ENCODE measurements around the gene CA12.

The CA12 gene

DNA sequence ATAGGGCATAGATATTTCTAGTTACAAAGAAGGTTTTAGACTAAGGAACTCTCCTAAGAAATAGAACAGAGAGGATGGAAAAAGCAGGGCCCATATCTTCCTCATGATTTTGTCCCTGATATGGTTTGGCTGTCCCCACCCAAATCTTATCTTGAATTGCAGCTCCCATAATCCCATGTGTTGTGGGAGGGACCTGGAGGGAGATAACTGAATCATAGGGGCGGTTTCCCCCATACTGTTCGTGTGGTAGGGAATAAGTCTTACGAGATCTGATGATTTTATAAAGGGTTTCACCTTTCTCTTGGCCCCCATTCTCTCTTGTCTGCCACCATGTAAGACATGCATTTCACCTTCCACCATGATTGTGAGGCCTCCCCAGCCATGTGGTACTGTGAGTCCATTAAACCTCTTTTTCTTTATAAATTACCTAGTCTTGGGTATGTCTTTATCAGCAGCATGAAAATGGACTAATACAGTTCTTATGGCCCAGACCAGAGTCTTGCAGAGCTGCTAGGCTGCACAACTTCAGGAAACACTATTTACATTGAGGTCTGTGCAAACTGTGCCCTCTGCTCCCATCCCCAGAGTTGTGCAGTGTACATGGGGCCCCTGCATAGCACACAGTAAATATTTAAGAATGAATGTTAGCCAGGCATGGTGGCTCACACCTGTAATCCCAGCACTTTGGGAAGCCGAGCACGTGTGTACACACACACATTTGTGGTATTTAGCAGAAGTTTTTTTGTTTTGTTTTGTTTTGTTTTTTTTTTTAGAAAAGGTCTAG lies 20.3 kb upstream of the CA12 start:
- no peak for DNase-seq

DNA sequence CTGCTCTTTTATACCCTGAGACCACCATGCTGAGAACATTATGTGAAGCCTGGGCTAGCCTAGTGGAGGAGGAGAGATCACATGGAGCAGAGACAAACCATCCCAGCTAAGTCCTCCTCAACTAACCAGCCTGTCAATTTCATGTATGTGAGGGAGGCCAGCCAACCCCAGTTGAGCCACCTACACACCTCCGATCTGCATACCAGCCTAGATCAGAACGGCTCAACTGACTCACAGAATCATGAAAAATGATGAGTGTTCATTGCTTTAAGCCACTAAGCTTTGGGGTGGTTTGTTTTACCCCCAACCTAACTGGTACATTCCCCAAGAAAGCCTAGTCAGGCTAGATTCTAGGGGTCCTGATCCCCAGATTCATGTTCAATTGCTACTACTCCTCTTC lies 19.4 kb upstream of the CA12 start:
- DNase-seq: no peak

DNA sequence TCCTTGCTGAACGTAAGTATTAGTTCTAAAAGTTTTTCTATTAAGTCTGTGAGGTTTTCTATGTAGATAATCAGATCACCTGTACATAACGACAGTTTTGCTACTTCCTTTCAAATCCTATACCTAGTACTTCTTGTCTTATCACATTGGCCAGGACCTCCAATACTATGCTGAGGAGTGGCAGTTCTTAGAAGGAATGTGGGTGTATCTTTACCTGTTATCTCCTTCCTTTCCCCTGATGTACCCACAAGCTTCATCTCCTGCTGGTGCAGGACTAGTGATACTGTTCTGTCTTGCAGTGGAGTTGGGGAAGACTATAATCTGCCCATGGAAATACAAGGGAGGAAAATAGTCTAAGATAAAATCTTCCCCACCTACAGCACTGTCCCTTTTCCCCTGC lies 16.8 kb upstream of the CA12 start:
- no peak for DNase-seq

DNA sequence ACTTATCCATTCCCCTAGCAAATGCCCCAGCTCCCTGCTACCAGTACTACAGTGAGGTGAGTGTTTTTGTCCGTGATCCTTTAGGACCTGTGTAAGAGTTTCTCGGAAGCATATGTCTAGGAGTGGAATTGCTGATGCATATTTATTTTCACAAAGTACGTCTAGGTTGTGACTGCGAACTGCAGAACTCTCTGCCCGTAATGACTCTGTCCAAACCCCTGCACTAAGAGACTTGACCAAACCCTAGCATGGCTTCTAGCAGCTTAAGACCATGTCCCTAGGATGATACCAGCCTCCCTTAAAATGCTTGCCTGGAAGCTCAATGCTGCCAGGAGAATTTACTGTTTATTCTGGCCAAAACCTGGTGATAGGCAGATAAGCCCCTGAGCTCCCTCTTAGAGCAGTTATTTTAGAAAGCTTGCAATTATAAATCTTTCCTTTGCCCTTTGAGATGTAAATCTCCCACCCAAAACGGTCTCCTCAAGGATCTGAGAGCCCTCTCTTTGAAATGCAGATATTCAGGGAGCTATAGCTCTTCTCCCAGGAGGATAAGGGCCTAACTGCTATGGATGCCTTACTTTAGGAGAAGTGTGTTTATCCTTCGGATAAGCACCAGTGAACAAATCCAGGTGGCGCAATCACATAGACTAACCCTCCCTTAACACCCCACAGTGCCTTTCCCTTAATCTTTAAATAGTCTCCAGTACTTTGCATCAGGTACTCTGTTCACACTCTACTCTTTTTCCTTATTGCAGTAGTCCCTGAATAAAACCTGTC lies 14.7 kb upstream of the CA12 start:
- DNase-seq: no peak

DNA sequence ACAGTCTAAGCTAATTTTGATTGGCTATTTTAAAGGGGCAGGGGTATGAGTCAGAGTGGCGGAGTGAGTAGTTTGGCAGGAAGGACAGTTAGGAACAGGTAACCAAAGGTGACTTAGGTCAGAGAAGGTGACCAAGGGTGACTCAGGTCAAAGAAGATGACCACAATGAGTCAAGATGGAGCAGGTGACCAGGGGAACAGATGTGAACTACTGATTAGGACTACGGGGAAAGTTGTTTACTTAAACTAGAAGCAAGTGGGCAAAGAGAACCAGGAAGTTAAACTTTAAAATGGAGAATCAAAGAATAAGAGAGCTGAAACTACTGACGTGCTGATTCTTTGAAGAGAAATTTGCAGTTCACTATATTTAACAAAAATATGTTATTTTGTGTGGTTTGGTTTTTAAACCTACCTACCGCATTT lies 14.1 kb upstream of the CA12 start:
- no peak for DNase-seq

DNA sequence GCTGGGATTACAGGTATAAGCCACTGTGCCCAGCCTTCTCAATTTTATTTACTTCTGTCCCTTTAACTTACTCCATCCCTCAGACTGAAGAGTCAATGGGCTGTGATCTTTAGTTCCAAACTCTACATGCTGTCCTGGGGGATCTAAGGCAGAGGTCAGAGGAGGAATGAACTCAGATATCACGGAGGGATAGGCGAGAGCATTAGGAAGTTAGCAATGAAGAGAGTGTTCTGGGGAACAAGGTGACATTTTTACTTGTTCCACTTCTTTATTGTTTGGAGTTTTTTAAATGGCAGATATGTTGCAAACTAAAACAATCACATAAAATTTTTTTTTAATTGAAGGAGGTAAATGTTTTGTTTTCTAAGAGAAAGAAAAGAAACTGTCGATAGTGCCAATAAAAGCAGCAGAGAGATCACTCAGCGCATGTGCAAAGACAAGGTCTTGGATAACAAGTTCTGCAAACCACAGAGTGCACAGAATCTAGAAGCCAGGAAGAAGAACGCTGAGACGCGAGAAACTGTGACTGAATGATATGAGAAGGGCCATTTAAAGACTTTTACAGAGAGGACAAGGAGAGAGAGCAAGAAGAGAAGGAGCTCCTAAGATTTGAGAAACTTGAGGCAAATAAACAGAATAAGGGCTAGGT lies 10.8 kb upstream of the CA12 start:
- no peak for DNase-seq

DNA sequence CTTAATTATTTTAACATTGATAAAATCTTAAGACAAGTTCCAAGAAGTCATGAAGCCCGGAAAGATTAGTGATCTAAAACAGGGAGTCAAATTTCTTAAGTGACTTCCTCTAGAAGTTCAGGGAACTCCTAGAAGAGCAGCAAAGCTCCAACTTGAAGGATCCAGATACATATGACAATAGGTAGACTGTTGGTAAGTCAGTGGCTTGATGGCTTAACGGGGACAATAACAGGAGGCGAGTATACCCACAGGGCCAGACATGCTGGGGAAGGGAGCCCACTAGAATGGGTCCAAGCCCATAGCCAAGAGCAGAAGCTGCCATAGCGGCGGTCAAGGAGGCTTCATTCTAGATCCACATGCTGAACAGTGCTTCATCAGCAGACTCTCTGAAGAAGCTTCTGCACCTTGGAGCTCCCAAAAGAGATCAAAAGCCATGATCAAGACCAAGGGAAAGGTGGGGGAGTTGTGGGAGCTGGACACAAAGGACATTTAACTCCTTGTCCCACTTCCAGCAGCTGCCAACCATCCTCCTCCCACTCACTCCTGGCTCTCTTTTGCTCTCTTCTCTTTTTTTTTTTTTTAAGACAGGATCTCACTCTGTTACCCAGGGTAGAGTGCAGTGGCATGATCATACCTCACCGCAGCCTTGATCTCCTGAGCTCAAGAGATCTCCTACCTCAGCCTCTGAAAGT lies 10.2 kb upstream of the CA12 start:
- no peak for DNase-seq

DNA sequence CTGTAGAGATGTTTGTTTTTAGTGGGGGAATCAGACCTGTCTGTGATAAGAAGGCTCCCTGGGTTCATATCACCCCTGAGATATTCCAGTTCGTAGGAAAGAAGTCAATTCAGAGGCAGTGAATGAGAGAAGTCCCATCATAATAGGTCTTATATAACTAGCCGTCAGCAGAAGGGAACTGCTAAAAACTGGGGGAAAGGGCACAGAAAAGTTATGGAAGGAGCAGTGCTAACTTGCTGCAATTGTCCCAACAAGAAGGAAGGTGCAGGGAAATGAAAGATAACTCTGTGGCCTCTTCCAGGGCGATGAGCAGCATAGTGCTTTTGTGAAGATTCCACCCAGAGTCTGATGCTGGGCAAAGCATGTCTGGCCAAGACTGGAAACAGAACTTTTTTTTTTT lies 9.0 kb upstream of the CA12 start:
- no peak for DNase-seq

DNA sequence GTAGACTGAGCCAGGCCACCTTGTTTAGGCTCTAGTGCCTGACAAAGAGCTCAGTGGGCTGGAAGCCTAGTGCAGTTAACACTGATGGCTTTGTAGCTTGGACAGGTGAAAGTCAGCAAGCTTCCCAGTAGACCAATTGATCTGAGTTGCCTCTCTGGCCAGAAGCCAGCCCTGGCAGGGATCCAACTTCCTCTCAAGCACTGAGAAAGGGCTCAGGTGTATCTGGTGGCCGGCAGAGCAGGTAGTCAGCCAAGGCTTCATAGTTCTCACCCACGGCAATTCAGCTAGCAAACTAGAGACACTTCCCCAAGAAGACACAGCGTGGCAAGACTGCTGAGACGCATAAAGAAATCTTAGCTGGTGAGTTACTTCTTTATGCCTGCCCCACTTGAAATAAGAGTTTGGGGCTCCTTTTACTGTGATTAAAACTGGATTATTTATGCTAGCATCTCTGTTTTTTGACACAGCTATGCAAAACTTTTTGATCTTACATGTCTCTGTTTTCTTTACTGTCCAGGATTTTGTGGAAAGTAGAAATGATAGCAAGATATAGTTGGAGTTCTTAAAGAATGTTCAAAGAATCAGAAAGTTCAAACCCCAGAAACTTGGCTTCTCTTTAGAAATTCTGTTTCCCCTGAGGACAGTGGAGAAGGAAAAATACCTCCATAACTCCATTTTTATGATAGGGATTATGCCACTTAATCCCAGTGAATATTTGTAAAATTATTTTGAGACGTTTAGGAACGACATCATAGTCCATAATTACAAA lies 8.4 kb upstream of the CA12 start:
- no peak for DNase-seq

DNA sequence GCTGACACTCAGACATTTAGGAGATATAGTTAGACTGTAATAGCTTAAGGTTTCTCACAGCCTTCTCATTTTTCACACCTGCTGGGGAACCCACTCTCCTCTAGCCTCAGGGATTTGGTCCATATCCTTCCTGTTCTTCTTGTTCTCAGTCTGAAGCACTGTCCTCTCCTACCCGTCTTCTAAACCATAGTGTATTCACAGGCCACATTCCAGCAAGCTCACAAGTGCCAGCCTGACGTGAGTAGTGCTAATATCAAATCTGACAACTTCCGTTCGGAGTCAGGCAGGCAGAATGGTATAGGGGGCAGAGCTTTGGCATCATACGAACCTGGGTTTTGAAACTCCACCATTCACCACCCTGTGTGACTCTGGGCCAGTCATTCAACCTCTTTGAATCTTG lies 6.9 kb upstream of the CA12 start:
- DNase-seq: no peak

DNA sequence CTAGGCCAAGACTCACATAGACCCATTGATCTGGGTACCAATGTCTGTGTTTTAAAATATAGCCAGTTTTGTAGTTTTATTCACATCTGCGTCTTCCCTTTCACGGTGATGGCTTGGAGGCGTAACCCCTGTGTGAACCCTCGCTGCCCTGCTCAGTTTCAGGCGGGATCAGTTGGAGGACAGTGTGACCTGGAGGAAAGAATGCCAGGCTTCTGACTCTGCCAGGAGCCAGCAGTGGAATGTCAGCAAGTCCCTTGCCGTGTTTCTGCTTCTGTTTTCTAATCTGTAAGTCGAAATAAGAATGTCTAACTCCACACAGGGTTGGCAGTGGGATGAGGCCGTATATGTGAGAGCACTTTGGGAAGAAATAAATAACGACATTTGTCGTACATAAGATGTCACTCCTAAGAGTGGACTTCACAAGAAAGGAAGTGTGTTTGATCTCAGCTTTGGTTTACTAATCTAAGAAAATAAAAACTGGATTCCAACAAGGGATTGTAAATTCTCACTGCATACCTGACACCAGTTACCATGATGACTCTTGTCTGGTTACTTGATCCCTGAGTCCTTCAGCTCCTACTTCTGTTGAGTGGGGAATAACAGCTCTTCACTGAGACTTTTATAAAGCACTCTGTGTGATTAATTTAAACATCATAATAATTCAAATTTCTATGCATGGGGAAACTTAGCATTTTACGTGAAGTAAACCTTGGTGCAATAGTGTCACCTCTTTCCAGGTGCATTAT lies 6.3 kb upstream of the CA12 start:
- DNase-seq: no peak

DNA sequence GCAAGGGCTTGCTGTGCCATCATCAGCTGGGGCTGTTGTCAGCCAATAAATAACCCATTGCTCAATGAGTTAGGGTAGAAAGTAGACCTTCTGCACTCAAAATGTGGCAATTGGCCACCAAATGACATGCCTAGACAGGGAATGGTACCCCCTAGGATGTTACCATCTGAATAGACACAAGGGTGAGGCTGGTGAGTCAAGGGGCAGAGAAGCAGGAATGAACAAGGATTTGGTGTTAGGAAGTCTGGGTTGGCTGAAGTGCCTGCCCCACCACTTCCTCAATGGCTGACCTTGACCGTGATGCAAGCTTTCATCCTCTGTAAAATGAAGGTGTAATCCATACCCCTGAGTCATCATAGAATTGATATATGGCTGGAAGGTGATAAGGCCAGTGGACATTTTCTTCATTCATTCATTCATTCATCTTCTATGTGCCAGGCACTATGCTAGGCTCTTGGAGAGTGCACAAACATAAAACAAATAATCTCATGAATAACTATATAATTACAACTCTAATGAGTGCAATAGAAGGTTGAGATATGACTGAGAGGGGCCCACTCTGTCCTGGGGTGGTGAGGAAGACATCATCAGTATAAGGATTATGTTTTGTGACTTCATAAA lies 4.4 kb upstream of the CA12 start:
- no peak for DNase-seq

DNA sequence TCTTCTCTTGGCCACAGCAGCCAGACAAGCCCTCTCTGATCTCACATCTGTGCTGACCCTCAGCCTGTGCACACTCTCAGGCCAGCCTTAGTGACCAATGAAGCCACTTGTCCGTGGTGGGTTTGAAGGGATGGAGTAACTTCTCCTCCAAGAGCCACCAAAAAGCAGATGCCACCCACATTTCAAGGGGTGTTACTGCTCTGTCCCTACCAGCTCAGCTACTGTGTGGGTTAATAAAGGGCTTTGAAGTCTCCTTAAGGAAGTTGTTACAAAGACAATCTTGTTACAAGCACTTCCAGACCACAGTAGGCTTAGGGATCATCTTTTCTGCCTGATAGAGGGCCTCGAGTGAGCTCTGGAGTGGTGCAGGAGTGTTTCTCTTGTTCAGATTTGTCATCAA lies 3.3 kb upstream of the CA12 start:
- DNase-seq: no peak

DNA sequence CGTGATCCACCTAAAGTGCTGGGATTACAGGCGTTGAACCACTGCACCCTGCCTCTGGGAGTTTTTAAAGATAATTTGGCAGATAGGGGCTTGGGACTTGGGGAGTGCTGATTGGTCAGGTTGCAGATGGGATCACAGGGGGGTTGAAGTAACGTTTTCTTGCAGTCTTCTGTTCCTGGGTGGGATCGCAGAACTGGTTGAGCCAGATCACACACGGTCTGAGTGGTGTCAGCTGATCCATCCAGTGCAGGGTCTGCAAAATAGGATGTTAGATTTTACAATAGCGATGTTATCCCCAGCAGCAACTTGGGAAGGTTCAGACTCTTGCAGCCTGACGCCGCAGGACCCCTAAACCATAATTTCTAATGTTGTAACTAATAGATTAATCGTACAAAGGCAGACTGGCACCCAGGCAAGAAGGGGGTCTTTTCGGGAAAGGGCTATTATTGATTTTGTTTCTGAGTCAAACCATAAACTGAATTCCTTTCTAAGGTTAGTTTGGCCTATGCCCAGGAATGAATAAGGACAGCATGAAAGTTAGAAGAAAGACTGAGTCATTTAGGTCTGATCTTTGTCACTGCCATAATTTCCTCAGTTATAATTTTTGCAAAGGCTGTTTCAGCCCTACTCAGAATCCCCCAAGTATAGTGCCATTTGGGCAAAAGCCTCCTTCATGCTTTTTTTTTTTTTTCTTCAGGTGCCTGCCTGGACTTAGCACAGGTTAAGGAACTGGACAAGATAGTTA lies 1.5 kb upstream of the CA12 start:
- peak; percentile 62 for DNase-seq

DNA sequence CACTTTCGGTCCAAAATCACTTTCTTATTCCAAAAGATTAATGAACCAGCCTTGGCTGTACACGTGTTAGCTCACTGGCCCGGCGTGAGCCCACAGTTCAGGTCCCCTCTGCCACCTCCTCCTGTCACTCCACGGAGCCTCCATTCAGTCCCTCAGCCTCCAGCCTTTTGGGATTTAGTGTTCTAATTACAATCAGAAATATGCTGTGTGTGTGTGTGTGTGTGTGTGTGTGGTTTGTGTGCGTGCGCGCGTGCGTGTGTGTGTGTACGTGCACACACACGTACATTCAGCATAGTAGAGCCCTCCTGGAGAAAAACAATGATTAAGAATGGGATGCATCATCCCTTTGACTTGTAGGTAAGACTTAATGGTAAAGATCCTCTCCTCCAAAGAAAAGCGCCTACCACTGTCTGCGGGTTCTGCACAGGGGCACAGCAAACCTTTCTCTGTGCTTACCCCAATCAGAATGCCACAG lies 801 bp downstream of the CA12 start:
- DNase-seq: peak; percentile 63

DNA sequence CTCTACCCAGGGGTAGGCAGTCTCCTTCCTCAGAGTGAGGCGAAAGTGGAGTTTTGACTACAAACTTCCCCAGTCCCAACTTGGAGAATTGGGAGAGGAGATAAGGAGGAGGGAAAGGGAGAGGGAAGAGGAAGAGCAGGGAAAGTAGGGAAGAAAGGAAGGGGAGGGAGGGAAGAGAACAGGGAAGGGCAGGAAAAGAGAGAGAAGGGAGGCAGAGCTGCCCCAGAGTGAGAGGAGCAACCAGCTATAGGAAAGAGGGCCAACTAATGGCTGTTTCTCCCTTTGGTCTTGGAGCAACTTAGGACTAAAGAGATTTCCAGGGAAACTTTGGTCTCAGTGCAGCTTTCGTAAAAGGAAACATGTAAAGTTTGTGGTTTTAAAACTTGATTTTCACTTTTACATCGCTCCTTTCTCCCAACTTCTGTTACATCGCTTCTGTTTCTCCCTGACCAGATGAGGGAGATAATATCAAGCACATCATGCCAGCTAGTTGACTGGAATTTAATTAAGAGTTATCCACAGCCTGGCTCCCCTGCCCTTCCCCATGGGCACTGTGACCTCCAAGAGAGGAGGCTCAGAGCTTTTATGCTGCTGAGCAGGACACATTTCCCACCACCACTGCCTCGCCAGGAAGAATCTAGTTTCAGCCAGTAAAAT lies 1.4 kb downstream of the CA12 start:
- no peak for DNase-seq

DNA sequence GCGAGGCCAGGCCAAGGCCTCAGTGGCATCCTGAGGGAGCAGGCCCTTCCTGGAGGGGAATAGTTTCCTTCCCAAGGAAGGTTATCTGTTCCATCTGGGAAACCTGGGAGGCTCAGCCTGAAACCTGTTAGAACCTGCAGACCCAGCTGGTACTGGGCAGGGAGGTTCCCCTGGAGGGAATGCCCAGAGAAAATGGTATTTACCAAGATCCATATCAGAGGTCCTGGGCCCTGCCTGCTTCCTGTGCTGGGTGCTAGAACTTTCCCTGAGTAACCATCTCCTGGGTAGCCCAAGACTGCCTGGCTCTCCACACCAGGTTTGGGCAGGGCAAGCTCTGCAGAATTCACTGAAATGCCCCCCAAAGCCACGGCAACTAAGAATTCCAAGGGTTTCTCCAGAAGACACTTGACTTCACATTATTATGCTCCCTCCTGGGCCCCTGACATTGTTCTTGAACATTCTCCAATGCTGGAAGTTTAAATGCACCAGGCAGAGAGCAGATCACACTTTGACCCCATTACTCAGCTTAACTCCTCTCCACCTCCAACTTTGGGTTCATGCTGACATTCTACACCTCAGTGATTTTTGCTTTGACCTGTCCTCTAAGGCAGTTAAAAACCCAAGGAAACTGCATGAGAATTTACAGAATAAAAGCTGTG lies 2.0 kb downstream of the CA12 start:
- no peak for DNase-seq

DNA sequence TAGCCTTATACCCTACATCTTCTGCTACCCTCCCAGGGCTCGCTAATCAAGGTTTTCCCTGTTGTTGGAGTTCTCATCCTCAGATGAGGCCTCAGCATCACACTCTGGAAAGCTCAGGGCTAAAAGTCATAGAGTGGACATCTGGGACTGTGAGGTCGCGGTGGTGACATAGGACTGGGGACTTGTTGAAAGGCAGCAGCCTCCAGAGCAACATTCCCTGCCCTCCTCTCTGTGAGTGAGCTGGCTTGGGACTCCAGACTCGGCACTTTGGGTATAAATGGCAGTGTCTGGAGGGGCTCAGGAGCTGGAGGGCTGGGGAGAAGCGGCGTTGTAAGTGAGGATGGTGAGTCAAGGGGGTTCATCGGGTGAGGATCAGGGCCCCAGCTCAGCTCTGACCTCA lies 2.7 kb downstream of the CA12 start:
- no peak for DNase-seq

Data from fibroblast of skin of right biceps (primary cell).